H1 (cell line): ENCODE measurements around the gene ZBTB47. TPM values are rescaled to one million over a fixed set of nuclear protein-coding genes. Genes with fewer than 3 reads are reported as not detected.

Experiments
- CTCF ChIA-PET: fragments of 300-600 bp; sonication (Branson Sonifier 250); formaldehyde crosslinking; loops from one replicate; lab custom pipeline; 2021; ENCODE audit not compliant: partially characterized antibody; lab: Charles Lee
- POLR2A ChIA-PET: fragments of 300-600 bp; sonication (Branson Sonifier 250); formaldehyde crosslinking; loops from one replicate; lab custom pipeline; 2021; ENCODE audit warnings: inconsistent platforms; ENCODE audit not compliant: partially characterized antibody; lab: Charles Lee
- DNase-seq, 2 experiments: peaks; one replicate each; pipeline versions ENCODE4 v3.0.0 to v3.0.0-alpha.2; 2010 to 2022; ENCODE audit warnings: low spot score in 2 of 2, low read depth in 1 of 2, mixed read lengths in 1 of 2
- FAIRE-seq: peaks from 2 replicates; lab custom pipeline; 2011; peaks lifted over from hg19 to GRCh38; lab: Jason Lieb, UNC
- H2AFZ ChIP-seq: 2 replicates; pipeline ENCODE4 v1.8.1; 2012; ENCODE audit warnings: low read length, inconsistent platforms
- H2AK5ac ChIP-seq: 2 replicates; pipeline ENCODE4 v1.6.1; 2013; ENCODE audit warnings: low read depth, low read length
- H2BK120ac ChIP-seq: replicated peaks from 2 replicates; pipeline ENCODE3; 2013; ENCODE audit warnings: low read depth, low read length, inconsistent platforms
- H2BK12ac ChIP-seq: 2 replicates; pipeline ENCODE4 v1.6.1; 2013; ENCODE audit warnings: low read depth, low read length
- H2BK15ac ChIP-seq: 2 replicates; pipeline ENCODE4 v1.6.1; 2013; ENCODE audit warnings: low read length
- H2BK20ac ChIP-seq: 2 replicates; pipeline ENCODE4 v1.6.1; 2013; ENCODE audit warnings: low read length
- H2BK5ac ChIP-seq: 2 replicates; pipeline ENCODE4 v1.6.1; 2013; ENCODE audit warnings: low read depth, low read length
- H3K14ac ChIP-seq: 2 replicates; pipeline ENCODE4 v1.6.1; 2013; ENCODE audit warnings: inconsistent platforms; ENCODE audit not compliant: insufficient read length
- H3K18ac ChIP-seq: 2 replicates; pipeline ENCODE4 v1.6.1; 2013; ENCODE audit warnings: low read length; ENCODE audit errors: extremely low read depth
- H3K23ac ChIP-seq: 2 replicates; pipeline ENCODE4 v1.6.1; 2013; ENCODE audit warnings: inconsistent platforms; ENCODE audit not compliant: insufficient read length
- H3K23me2 ChIP-seq: 2 replicates; pipeline ENCODE4 v1.6.1; 2013; ENCODE audit warnings: low read depth, low read length
- H3K27ac ChIP-seq: 2 replicates; pipeline ENCODE4 v1.6.1; 2011; ENCODE audit warnings: low read depth, low read length, inconsistent platforms
- H3K27me3 ChIP-seq, 4 experiments: replicated peaks in 1 of 4; 1 replicate in 1 of 4; 2 replicates in 3 of 4; pipeline versions ENCODE4 v1.6.1 to v1.8.1; 2011 to 2013; ENCODE audit warnings: low read length in 3 of 4, mild to moderate bottlenecking in 3 of 4, inconsistent platforms in 2 of 4, mixed read lengths in 2 of 4, moderate library complexity in 1 of 4; ENCODE audit not compliant: control insufficient read depth in 3 of 4, insufficient read depth in 3 of 4; ENCODE audit errors: extremely low read depth in 1 of 4
- H3K36me3 ChIP-seq, 4 experiments: 2 replicates each; pipeline versions ENCODE4 v1.6.1 to v1.8.1; 2011 to 2013; ENCODE audit warnings: mild to moderate bottlenecking in 4 of 4, low read length in 3 of 4, moderate library complexity in 2 of 4, control low read depth in 1 of 4, inconsistent platforms in 1 of 4; ENCODE audit not compliant: insufficient read depth in 4 of 4, control insufficient read depth in 2 of 4
- H3K4ac ChIP-seq: replicated peaks from 2 replicates; pipeline ENCODE3; 2013; ENCODE audit warnings: low read length, low read depth, mixed read lengths, inconsistent platforms; ENCODE audit not compliant: insufficient read length
- H3K4me1 ChIP-seq, 4 experiments: replicated peaks in 1 of 4; 1 replicate in 1 of 4; 2 replicates in 3 of 4; pipeline versions ENCODE4 v1.6.1 to v1.8.1; 2011 to 2013; ENCODE audit warnings: low read length in 3 of 4, inconsistent platforms in 2 of 4, mixed read lengths in 1 of 4; ENCODE audit not compliant: insufficient read depth in 4 of 4, control insufficient read depth in 3 of 4
- H3K4me2 ChIP-seq, 2 experiments: 2 replicates each; pipeline versions ENCODE4 v1.6.1 to v1.8.1; 2011 to 2013; ENCODE audit warnings: low read depth in 2 of 2, low read length in 2 of 2, control low read depth in 1 of 2, inconsistent platforms in 1 of 2, mild to moderate bottlenecking in 1 of 2; ENCODE audit not compliant: insufficient read depth in 1 of 2
- H3K4me3 ChIP-seq, 4 experiments: fragments of 200-600, 300-600 bp in 1 of 4; sonication (generic), shearing (Covaris generic), sonication (Bioruptor Twin) in 1 of 4; 2 replicates each; pipeline versions ENCODE4 v1.5.1 to v1.8.1; 2011 to 2016; ENCODE audit warnings: low read length in 4 of 4, low read depth in 3 of 4, control low read depth in 2 of 4, inconsistent platforms in 2 of 4, mild to moderate bottlenecking in 2 of 4, mixed read lengths in 1 of 4, moderate library complexity in 1 of 4; ENCODE audit not compliant: insufficient read depth in 2 of 4; ENCODE audit errors: extremely low read depth in 1 of 4
- H3K56ac ChIP-seq: replicated peaks from 2 replicates; pipeline ENCODE3; 2013; ENCODE audit warnings: low read depth, mild to moderate bottlenecking, mixed read lengths, low read length, inconsistent platforms; ENCODE audit not compliant: insufficient read length
- H3K79me1 ChIP-seq: 2 replicates; pipeline ENCODE4 v1.6.1; 2013; ENCODE audit warnings: low read depth, low read length, control low read depth
- H3K79me2 ChIP-seq, 2 experiments: 2 replicates each; pipeline versions ENCODE4 v1.6.1 to v1.8.1; 2012 to 2013; ENCODE audit warnings: low read length in 2 of 2, mild to moderate bottlenecking in 2 of 2, inconsistent platforms in 1 of 2; ENCODE audit not compliant: insufficient read depth in 2 of 2, control insufficient read depth in 1 of 2
- H3K9ac ChIP-seq, 4 experiments: replicated peaks in 1 of 4; 1 replicate in 1 of 4; 2 replicates in 3 of 4; pipeline versions ENCODE4 v1.6.1 to v1.8.1; 2011 to 2013; ENCODE audit warnings: low read depth in 3 of 4, low read length in 3 of 4, control low read depth in 2 of 4, mild to moderate bottlenecking in 2 of 4, moderate library complexity in 2 of 4, inconsistent platforms in 1 of 4; ENCODE audit errors: extremely low read depth in 1 of 4
- H3K9me3 ChIP-seq, 2 experiments: 2 replicates each; pipeline versions ENCODE4 v1.6.1 to v1.8.1; 2012 to 2013; ENCODE audit warnings: mild to moderate bottlenecking in 2 of 2, moderate library complexity in 2 of 2, control low read depth in 1 of 2, inconsistent platforms in 1 of 2, low read depth in 1 of 2, low read length in 1 of 2, mixed read lengths in 1 of 2; ENCODE audit not compliant: insufficient read depth in 2 of 2
- H4K20me1 ChIP-seq, 2 experiments: replicated peaks in 1 of 2; 2 replicates each; pipeline versions ENCODE3 to v1.8.1; 2011 to 2013; ENCODE audit warnings: inconsistent platforms in 2 of 2, low read length in 2 of 2, mild to moderate bottlenecking in 1 of 2; ENCODE audit not compliant: insufficient read depth in 2 of 2, control insufficient read depth in 1 of 2
- H4K5ac ChIP-seq: 2 replicates; pipeline ENCODE4 v1.6.1; 2013; ENCODE audit warnings: low read length, low read depth, mixed read lengths, inconsistent platforms; ENCODE audit not compliant: insufficient read length
- H4K8ac ChIP-seq: 2 replicates; pipeline ENCODE4 v1.8.0; 2013; ENCODE audit warnings: mild to moderate bottlenecking, moderate library complexity, low read length, inconsistent platforms; ENCODE audit not compliant: insufficient read depth; ENCODE audit errors: extremely low read depth
- H4K91ac ChIP-seq: replicated peaks from 2 replicates; pipeline ENCODE3; 2013; ENCODE audit warnings: low read length, mixed read lengths, inconsistent platforms; ENCODE audit not compliant: insufficient read length
- FOSL1 ChIP-seq: IDR thresholded peaks from 2 replicates; pipeline ENCODE4 v1.6.1; 2011; ENCODE audit warnings: mild to moderate bottlenecking, low read depth, low read length, moderate library complexity; ENCODE audit not compliant: insufficient read depth
- GABPA ChIP-seq: IDR thresholded peaks from 2 replicates; pipeline ENCODE4 v1.6.1; 2011; ENCODE audit warnings: mild to moderate bottlenecking, low read length, moderate library complexity, borderline replicate concordance; ENCODE audit not compliant: insufficient read depth
- WGBS, 2 experiments: shearing (Covaris generic) in 1 of 2; methylation state at CpG; one replicate each; pipeline versions ENCODE4 v1.1.6 to v1.1.7; 2013 to 2015; ENCODE audit warnings: low lambda C conversion rate in 2 of 2, mixed read lengths in 2 of 2, inconsistent platforms in 1 of 2, low coverage in 1 of 2, missing lambda C conversion rate in 1 of 2; ENCODE audit not compliant: insufficient replicate concordance in 2 of 2, insufficient coverage in 1 of 2, insufficient read length in 1 of 2; ENCODE audit errors: extremely low coverage in 1 of 2, missing lambda C conversion rate in 1 of 2; 5-methylcytosine and 5-hydroxymethylcytosine counted together
- polyA plus RNA-seq, 7 experiments: library from polyadenylated mRNA; depleted of rRNA in 3 of 7; stranded (reverse) in 5 of 7; unstranded in 2 of 7; fragments of >200 nt in 5 of 7; fragments of 200-250 nt in 2 of 7; gene quantifications; 1 replicate in 5 of 7; 2 replicates in 1 of 7; 4 replicates in 1 of 7; pipeline versions ENCODE4 v1.2.1 to v1.2.3, GENCODE V29; 2011 to 2013; ENCODE audit warnings: missing spikeins in 2 of 7, mixed read lengths in 2 of 7
- total RNA-seq: library from RNA; stranded (reverse); fragmentation: NEBNext Ultra II Directional; extraction: Animal tissue kit (Norgen Biotek cat#: 25700); gene quantifications from 2 replicates; pipeline ENCODE4 v1.2.1, GENCODE V29; 2021

Gene ZBTB47
- total and polyA plus RNA-seq, 2 of the 8 experiments (the other 6 are each of a cell fraction or from before 2014, with no cell fraction given), result 2.8 to 4.1 TPM

DNA sequence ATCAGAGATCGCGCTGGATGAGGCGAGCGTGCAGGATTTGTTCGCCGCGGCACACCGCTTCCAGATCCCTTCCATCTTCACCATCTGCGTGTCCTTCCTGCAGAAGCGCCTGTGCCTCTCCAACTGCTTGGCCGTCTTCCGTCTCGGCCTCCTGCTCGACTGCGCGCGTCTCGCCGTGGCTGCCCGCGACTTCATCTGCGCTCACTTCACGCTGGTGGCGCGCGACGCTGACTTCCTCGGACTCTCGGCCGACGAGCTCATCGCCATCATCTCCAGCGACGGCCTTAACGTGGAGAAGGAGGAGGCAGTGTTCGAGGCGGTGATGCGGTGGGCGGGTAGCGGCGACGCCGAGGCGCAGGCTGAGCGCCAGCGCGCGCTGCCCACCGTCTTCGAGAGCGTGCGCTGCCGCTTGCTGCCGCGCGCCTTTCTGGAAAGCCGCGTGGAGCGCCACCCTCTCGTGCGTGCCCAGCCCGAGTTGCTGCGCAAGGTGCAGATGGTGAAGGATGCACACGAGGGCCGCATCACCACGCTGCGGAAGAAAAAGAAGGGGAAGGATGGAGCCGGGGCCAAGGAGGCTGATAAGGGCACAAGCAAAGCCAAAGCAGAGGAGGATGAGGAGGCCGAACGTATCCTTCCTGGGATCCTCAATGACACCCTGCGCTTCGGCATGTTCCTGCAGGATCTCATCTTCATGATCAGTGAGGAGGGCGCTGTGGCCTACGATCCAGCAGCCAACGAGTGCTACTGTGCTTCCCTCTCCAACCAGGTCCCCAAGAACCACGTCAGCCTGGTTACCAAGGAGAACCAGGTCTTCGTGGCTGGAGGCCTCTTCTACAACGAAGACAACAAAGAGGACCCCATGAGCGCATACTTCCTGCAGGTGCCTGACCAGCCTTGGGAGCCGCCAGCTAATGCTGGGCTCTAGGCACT is 32.7 kb downstream of the ZBTB47 start:
- Histone ChIP-seq H2BK5ac (no peak overlapping the region; the same call in 1 of the 2 replicates), H3K18ac (no peak overlapping the region), H3K27me3 (no peaks in the 10 kb centered on the region), H2BK15ac (no peak overlapping the region), H2BK20ac (no peak overlapping the region), H3K23me2 (no peaks in the 10 kb centered on the region), H3K9ac (no peak overlapping the region), H4K8ac (no peak overlapping the region), H3K4me2 (no peak overlapping the region), H4K5ac (no peak overlapping the region), H3K79me1 (no peaks in the 10 kb centered on the region), H3K9me3 (no peaks in the 10 kb centered on the region), H2BK12ac (no peak overlapping the region), H2BK120ac (no peak overlapping the region), H3K27ac (no peak overlapping the region), H3K23ac (no peak overlapping the region), H3K79me2 (no peaks in the 10 kb centered on the region), H3K4me1 (peaks cover 0 to 10% (median 4%) of the 10 kb centered on the region in 4 experiments; a peak in 4 of 7 replicates), H2AFZ (no peak overlapping the region), H3K4me3 (no peak overlapping the region), H4K20me1 (no peaks in the 10 kb centered on the region), H4K91ac (no peak overlapping the region), H2AK5ac (no peak overlapping the region), H3K14ac (no peak overlapping the region), H3K56ac (no peak overlapping the region), H3K4ac (no peak overlapping the region), H3K36me3 (no peaks in the 10 kb centered on the region)
- TF ChIP-seq GABPA, result no peak
- TF ChIP-seq FOSL1, result no peak
- FAIRE-seq (no peak), DNase-seq (no peak)
- ChIA-PET CTCF (interaction anchor here (1.3 to 1.9 kb wide), 3 partner anchors 8 to 64 kb away, joined by 3 to 4 read pairs (median 4); no protein-coding TSS in a partner anchor), POLR2A (interaction anchor here (0.6 to 1.2 kb wide), 2 partner anchors 9 to 25 kb away, joined by 3 read pairs; no protein-coding TSS in a partner anchor)
- WGBS, 2 experiments, result 96% methylated on average over 66 of the region's 80 CpGs; no CpG with 5 or more reads in 1 of the 2 experiments
